IPS-18c (cell line): ENCODE results near the gene CENPN.

Experiments
- H3K4me3 ChIP-seq: 2 replicates; pipeline ENCODE4 v1.7.0; 2013; ENCODE audit warnings: low read depth, mild to moderate bottlenecking, low read length, moderate library complexity; ENCODE audit not compliant: insufficient read depth
- H3K9me3 ChIP-seq: one replicate; pipeline ENCODE4 v1.6.1; 2013; ENCODE audit warnings: mild to moderate bottlenecking, low read length, moderate library complexity; ENCODE audit not compliant: control insufficient read depth, insufficient read depth

CENPN gene

DNA sequence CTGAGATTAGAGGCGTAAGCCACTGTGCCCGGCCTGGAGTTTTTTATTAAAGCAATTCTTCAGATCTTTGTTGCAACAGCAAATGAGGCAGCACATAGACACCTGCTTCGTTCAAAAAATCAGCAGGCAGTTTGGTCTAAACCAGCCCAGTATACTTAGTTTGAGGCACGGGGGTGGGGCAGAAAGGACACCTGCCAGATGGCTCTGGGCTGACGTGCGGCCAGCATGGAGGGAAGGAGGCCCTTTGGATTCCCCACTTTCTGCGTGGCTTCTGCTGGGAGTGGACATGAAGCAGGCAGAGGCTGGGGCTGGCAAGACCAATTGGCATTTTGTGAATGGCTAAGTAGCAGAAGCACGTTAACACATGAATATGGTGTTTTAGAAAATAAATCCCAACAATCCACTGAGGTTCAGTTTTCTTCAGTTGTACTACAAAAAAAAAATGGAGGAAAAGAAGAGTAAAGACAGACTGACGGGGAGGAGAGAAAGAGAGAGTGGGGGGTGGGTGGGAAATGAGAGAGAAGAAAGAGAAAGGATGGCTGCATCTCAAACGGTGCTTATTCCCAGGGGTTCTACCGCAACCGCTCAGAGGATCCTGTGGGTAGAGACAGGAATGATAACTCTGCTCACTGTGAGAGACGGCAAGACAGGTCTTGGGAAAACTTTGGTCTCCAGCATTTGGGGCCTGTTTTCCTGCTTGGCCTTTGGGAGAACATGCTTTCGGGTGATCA, 53.7 kb downstream of the CENPN start:
- Histone ChIP-seq H3K4me3 (no peak overlapping the region), H3K9me3 (no peaks in the 10 kb centered on the region)

DNA sequence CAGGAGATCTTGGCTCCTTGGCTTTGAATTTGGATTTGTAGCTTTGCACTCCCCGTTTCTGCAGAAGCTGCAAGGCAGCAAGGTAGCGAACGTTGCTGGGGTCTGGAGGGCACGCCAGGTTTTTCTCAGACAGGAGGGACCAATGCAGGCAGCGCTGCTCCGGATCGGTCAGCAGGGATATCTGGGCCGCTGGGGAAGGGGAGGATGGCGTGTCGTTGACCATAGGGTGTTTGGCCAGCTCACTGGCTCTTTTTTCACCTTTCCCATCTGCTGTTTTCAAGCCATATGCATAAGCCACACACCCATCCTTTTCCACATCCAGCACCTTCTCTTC, 54.3 kb downstream of the CENPN start:
- Histone ChIP-seq H3K9me3 (peaks cover 2% of the 10 kb centered on the region), H3K4me3 (no peak overlapping the region)

DNA sequence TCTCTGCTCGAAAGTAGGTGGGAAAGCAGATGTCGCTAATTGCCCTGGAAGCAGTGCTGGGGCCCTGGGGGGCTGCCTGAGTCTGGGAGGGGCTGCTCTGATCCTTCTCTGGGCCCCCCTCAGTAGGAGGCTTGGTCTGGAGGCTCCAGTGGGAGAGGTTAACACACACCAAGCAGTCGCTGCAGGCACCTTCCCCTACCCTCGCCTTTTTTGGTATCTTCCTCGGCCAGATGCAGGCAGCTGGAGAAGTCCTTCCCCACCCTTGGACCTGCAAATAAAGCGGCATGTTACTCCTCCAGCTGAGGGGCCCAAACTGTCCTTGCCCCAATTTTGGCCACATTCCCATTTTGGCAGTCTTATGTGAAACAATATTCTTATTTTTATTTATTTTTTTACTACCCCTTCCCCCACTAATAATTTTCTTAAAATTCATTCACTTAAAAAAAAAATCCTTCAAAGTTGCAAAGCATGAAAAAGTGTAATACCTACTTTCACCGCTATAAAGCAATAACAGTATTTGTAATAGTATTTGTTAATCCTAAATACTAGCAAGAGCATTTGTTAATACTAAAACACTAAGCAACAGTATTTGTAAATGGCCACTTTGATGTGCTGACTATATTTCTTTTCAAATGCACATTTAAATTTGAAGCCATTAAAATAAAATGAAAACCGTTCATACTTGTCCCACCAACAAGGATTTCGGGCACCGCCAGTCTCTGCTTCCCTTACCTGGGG, 55.0 kb downstream of the CENPN start:
- Histone ChIP-seq H3K9me3 (peaks cover 2% of the 10 kb centered on the region), H3K4me3 (no peak overlapping the region)

DNA sequence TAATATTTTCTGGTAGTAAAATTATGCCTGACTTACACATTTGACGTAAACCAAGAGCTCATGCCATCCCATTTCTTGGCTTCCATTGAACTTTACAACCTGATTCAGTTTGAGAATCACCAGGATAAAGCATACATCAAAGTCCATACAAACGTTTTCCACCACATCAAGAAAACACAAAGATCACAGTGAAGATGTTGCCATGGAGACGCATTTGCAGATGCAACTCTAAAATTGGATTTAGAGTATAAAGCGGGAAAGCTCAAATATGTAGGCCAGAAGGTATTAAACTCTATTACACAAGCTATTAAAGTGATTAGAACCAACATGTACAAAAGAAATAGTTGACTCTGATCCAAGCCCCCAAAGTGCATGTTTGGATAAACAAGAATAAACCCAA, 59.7 kb downstream of the CENPN start:
- Histone ChIP-seq H3K9me3 (peaks cover 2% of the 10 kb centered on the region), H3K4me3 (no peak overlapping the region)

DNA sequence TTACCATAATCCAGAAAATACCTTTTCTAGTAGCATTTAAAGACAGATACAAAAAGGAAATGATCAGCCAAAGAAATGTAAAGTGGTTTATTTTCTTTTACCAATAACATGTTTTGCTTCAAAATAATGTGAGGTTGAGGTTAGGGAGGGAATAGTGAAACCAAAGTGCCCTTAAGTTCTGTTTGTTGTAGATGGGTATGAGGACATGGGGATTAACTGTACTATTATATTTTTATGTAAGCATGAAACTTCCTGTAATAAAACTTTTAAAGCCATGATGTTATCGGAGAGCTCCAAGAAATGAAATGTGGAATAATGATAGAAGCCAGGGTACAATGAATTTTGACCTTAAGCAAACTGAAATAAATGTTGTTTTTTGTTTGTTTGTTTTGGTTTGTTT, 60.2 kb downstream of the CENPN start:
- Histone ChIP-seq H3K4me3 (no peak overlapping the region), H3K9me3 (peaks cover 2% of the 10 kb centered on the region)

DNA sequence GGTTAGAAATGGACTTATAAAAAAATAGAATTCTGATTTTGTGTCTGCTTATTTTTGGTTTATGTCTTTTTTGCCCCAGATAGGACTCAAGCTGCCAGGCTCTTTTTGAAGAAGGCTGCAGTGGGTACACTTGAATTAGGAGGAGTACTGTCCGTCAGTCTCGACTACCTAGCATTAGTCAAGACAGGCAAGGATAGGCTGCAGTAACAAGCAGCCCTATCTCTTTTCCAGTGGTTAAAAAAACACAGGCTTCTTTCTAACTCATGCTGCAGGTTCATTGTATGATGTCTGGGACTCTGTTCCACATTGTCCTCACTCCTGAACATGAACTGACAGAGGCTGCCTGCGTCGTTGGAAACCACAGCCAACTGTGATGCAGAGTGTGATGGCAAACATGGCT, 62.0 kb downstream of the CENPN start:
- H3K4me3 ChIP-seq = no peak overlapping the region
- H3K9me3 ChIP-seq = peaks cover 2% of the 10 kb centered on the region

DNA sequence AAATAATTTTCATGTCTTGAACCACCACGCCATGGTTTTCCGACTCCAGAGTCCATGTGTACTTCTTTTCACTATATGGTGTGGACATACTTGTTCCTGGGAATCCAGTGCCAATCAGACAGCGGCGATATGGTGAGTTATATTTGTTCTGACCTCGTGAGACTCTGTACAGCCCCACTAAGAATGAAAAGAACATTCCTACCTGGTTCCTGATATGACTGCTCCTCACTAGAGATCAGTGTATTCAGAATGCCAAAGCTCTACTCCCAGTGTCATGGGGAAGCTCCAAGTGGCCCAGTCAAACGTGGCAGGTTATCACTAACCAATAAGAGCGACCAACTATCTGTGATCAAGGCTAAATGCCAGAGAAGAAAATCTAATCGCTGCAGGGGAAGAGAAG, 64.0 kb downstream of the CENPN start:
- H3K4me3 ChIP-seq = no peak overlapping the region

DNA sequence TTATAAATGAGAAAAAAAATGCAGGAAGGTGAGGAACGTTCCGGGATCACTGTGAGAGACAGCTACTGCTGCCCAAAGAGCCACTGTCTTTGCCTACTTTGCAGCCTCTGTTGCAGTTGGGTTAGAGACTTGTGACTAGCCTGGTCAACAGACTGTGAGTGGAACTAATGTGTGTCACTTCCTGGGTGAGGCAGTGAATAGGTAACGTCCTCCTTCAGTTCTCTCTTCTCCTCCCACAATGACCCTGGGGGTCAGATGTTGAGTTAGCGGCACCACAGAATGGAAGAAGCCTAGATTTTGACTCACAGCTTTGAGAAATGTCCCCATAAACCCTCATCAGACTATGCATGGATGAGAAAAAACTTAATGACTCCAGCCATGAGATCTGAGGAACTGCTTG, 64.8 kb downstream of the CENPN start:
- Histone ChIP-seq H3K9me3 (no peaks in the 10 kb centered on the region), H3K4me3 (no peak overlapping the region)

More for the DNA sequence above, 64.0 kb downstream of the CENPN start:
- no peaks in the 10 kb centered on the region for H3K9me3 ChIP-seq

DNA sequence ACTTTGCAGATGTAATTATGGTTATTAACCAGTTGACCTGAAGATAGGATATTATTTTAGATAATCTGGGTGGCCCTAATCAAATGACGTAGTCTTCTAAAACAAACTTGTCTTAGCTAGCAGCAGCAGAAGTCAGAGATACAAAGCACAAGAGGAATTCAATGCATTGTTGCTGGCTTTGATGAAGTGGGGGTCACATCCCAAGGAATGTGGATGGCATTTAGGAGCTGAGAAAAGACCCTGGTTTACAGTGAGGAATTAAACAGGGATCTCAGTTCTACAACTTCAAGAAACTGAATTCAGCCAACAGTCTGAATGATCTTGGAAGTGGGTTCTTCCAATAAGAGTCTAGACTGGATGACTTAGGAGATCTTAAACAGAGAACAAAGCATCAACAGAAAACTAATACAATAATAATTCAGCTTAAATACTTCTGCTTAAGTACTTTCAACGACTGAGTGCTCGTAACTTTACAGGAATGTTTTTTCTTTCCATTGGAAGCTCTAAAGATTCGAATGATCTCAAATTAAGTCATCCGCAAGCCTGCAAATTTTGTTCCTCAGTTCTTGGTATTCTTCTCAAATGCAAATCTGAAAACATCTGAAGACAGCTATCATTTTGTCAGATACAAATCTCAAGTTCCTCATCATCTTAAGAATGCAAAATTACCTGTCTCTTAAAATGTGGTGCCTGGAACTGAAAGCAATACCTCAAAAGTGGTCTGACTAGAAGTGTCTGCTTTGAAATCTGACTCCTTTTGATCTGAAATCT, 66.7 kb downstream of the CENPN start:
- no peak overlapping the region for H3K4me3 ChIP-seq
- H3K9me3 ChIP-seq = no peaks in the 10 kb centered on the region

DNA sequence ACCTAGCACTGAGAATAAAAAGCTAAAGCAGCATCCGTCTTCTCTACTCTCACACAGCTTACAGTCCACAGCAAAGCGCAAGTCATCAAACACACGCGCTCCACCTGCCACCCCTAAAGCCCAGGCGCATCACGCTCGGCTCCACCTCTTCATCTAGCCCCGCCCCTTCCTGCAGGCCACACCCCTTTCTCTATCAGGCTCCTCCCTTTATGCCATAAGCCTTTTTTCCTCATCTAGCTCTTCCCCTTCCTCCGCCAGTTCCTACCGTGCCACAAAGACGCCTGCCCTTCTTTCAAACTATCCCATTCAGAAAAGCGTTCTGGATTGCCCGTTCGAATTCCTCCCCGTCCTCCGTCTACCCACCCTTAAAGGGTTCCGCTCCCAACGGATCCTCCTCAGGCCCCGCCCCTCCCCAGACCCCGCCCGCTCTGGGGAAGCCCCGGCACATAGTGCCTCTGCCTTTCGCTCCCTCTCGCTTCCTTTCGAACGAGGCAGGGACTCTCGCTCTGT, 69.6 kb downstream of the CENPN start:
- H3K4me3 ChIP-seq = peak overlapping the region; percentile 70
- H3K9me3 ChIP-seq = no peaks in the 10 kb centered on the region

DNA sequence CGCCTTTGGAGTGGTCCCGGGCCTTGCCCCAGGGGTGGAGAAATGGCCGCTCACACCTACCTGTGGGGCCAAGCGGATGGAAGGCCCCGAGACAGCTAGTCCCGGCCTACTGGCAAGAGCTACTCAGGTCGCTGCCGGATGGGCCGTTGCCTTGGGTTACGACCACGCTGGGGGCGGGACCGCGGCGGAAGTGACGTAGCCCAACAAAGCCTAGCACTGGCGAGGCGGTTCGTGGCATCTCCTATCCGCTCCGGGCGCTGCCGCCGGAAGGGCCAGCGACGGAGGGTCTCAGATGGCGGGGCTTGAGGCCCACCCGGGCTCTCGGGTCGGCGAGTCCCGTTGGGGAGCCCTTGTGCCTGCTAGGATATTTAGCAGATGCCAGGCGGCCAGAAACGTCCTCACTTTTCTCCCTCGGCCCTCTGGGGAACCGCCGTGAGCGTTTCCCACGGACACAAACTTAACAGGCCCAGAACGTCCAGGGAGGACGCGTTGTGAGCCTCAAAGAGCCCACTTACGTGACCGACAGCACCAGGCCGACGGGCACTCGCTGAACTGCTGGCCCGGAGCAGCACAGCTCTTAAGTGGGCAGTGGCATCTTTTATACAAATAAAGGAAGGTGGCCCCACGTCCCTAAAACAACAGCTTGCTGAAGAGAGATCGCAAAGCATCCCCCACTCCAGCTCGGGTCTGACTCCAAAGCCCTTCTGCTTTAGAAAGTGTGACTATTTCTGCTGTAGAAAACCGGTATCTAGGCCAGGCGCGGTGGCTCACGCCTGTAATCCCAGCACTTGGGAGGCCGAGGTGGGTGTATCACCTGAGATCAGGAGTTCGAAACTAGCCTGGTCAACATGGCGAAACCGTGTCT, 70.3 kb downstream of the CENPN start, which contains the start of gene C16orf46:
TSS of gene C16orf46 (minus strand) at position 163 of the 865 bp plus-strand sequence. CDS start 13,283 bp downstream, outside the sequence.
- Histone ChIP-seq H3K9me3 (no peaks in the 10 kb centered on the region), H3K4me3 (peak within 1 kb of the TSS; percentile 70)

DNA sequence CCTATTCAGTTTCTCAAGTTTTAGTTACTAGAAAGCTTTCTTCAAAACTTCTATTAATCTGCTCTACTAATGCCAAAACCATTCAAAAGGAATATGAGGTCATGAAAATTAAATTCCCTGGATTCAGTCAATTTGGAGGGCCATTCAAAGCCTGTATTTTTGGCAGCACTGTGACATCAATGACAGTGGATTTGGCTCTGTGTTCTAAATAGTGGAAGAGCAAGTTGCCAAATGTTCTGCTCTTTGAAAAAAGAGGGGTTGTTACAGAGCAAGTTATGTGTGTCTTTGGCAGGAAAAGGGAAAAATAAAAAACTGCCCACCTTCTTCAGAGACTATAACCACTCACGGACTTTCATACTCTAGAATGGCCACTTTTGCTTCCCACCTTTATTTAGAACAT, 73.2 kb downstream of the CENPN start:
- Histone ChIP-seq H3K4me3 (no peak overlapping the region), H3K9me3 (no peaks in the 10 kb centered on the region)

DNA sequence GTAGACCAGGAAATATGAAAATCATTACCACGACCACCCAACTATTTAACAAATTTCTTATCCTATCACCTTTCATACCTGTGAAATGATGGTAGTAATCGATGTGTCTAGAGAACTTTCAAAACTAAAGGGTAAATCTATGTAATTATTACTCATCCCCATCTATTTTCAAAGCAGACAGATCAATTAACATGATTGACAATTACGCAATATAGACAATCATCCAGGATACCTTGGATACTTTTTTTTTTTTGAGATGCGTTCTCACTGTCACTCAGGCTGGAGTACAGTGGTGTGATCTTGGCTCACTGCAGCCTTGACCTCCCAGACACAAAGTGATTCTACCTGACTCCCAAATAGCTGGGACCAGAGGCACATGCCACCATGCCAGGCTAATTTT, 74.0 kb downstream of the CENPN start:
- Histone ChIP-seq H3K9me3 (no peaks in the 10 kb centered on the region), H3K4me3 (no peak overlapping the region)
